NCI-H2196 (cell line): ENCODE results near the gene ADARB2.

ENCODE experiments used
- DNase-seq: peaks from one replicate; lab custom pipeline; 2025; ENCODE audit not compliant: unreplicated experiment; lab: John Stamatoyannopoulos, UW

ADARB2 gene

DNA sequence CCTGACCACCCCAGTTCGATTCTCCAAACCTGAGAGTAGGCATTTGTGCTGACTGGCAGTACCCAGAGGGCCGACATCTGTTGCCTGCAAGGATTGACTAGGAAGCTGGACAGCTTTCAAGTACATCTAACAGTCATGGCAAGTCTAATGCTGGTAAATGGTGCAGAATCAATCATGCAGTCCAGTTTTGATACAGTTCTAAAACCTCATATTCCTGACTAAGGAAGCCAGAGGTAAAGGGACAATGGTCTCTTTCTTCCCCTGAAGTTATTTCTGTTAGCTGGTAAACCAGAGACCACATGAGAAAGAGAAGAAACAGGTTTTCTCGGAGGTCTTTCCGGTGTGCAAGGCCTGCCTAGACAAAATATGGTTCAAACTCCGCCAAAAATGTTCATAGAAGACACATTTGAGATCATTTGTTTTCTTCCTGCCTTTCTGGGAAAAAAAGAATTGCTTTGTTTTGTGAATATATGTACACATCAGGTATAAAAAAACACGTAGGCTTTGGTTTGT lies 584.0 kb downstream of the ADARB2 start:
- DNase-seq, result no peak

DNA sequence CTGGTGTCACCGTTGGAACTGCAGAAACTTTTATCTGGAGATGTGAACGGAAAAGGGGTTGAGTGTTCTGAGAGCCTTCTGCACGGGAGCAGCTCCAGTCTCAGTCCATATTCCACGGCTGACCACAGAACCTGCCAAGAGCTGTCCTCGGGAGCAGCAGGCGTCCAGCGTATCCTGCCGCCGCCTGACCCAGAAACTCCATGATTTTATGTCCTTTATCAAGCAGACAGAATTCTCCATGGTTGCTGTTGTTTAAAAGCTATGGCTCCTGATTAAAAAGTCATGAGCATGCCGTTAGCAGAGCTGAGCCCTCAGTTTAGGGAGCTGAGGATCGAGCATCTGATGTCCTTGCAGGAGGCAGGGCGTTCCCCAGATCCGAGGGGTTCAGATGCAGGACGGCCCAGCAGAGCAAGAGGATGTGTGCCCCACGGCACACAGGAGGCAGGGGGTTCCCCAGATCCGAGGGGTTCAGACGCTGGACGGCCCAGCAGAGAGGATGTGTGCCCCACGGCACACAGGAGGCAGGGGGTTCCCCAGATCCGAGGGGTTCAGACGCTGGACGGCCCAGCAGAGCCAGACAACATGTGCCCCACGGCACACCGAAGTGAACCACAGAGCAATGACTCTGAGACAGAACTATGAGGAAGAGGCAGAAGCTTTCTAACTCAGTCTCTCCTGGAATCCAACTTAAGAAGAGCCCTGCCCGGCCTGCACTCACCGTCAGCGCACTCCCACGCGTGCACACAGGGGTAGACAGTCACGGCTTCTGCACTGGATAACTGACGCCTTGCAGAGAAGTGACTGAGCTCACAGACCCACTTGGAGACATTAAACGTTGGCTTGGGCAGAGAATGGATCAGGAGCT lies 584.7 kb downstream of the ADARB2 start:
- no peak for DNase-seq

DNA sequence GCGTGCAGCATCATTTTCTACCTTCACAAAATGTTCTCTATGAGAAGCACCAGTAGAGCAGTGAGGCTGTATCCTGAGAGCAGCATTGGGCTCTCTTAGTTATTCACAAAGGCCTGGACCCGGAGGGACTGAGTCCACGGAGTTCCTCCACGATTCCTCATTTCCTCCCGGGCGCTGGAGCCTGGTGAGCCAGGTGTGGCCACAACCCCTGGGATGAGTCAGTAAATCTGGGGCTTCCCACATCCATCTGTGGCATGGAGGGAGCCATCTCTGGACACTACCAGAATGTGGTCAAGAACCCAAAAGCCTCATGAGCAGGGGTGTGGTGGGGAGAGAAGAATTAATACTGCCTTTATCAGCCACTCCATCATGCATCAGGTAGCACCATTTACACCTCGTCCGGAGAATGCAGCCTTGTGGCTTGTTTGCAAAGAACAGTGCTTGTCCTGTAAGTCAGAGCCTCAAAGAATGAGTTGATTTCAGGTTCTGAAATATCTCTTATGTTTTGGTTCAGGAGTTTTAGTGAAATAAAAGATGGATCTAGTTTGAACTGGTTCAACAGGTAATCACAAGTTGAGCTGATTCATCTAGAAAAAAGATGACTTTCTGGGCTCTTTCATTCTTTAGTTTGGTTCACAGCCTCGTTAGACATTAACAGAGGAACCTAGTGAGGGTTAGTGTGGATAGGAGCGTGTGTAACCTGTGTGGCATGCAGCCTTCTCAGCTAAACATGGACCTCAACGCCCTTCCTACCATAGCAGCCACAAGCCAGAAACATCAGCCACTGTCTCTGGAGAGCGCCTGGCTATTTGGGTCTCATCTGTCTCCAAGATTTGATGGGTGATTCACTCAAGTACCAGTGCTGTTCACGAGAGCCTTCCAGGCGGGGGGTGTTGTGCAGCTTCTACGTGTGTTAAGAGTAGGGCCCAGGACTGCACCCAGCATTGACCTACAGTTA lies 586.0 kb downstream of the ADARB2 start:
- DNase-seq, result no peak

DNA sequence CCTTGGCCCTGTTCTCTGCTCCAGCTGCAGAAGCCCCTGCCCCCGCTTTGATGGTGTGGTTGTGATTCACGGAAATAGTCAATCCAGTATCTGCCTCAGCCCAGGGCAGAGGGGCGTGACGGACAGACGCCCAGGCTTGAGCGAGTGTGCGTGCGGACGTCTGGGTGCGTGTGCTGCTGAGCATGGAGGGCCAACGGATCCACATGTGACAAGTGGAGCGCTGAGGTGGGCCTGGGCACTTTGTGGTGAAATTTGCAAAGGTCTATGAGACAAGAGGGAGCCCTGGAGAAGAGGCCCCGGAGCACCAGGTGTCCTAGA lies 586.7 kb downstream of the ADARB2 start:
- no peak for DNase-seq

DNA sequence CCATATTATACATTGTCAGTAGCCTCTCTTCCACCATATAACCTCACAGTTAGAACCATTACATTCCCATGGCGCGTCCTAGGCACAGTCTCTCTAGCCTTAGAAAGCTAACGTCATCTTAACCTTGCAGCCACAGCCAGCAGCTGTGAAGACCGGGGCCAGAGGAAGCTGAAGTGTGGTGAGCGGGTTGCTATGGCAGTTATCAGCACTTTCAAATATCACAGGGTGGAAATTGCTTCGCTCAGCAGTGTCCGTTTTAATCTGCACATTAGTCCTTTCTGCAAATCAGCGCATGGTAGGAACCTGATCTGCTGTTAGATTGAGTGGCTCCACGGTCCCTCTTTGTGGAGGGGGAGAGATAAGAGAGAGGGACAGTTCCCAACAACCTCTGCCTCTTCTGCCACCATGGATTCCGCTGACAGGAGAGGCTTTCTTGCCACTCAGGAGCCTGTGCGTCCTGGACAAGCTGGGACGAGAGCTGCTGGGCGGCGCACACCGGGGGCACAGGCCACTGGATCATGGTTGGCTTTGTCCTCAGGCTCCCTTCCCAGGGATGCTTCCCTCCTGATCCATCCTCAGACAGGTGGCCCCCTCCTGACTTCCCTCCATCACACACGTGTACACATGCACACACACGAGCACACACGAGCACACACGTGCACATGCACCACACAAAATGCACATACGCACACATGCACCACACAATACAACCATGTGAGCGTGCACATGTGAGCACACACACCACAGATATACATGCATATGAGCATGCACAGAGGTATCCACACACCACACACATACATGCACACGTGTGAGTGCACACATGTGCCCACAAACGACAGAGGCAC lies 587.3 kb downstream of the ADARB2 start:
- DNase-seq, result no peak

DNA sequence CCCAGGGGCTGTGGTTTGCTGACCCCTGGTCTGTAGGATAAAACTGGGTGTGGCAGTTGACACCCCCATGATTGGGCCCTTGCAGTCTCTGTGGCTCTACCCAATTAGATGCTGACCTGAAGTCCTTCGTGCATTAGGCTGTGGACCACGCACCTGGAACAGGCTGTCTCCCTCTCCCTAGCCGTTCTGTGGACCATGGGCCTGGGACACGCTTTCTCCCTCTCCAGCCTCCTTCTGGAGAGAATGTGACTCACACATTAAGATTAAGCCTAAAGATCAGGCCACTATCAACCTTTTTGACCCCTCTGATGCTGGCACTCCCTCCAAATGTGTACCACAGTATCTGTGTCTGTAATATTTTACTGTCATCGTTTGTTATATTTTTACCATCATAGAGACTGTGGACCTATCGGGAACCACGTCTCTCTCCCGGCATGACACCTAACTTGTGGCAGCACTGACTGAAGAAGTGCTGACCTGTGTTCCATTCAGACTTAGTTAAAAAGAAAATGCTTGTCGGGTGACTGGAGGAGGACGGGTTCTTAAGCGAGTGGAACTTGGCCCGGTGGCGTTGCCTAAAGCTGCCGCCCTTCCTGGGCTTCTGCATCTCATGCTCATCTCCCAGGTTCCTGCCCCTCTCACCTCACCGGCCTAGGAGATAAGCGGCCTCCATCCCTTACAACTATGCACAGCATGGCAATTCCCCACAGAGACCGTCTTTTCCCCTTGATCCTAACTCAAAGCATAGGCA lies 588.3 kb downstream of the ADARB2 start:
- no peak for DNase-seq

DNA sequence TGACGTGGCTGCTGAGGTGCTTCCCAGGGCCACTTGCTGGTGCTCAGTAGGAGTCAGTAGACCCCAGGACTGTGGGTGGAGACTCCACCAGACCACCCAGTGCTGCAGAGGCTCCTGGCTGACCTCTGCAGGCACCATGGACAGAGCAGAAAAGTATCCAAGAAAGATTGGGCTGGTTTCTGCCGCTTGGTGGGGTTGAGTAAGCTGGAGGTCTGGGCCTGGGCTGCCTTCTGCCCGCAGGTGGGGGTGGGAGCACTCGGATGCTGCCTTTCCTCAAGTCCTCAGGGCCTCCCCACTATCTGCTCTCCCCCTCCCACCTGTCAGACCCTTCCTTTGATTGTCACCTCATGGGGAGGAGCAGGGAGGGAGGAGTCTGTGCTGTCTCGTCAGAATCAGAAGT lies 589.5 kb downstream of the ADARB2 start:
- no peak for DNase-seq

DNA sequence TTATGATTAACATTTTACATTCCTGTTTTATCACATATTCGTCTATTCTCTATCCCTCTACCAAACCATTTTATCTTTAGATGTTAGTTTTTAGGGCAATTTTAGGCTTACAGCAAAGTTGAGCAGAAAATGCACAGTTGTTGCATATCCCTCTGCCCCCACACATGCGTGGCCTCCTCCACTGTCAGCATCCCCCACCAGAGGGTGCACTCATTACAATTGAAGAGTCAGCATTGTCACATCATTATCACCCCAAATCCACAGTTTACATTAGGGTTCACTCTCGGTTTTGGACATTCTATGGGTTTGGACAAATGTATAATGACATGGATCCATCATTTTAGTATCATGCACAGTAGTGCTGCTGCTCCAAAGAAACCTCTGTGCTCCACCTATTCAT lies 594.7 kb downstream of the ADARB2 start:
- DNase-seq, result no peak

DNA sequence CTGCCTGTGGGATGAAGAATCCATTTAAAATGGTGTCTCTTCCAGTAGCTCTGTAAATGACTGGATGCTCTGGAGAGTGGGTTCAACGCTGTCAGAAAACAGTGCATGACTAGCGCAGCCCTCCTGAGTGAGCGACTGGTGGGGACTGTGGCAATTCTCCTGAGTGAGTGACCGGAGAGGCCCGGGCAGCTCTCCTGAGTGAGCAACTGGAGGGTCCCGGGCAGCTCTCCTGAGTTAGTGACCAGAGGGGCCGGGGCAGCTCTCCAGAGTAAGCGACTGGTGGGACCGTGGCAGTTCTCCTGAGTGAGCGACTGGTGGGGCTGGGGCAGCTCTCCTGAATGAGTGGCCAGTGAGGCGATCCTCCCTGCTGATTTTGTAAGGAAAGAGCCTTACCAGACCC lies 595.6 kb downstream of the ADARB2 start:
- DNase-seq, result no peak

DNA sequence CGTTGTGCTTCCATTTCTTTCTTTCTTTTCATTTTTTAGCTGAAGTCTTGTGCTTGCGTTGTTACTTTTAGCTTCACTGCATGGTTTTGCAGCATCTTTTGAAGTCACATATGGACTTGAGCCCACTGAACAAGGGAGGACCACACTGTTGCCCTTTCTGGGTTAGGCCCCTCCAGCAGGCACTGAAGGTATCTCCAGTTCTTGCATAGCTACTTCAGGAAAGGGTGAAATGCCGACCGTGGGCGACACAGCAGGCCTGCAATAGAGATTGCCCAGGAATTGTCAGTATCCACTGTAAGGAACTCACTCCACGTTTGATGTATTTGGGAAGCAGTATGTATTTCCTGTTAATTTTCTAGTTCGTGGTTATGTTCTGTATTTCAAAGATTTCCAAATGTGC lies 596.1 kb downstream of the ADARB2 start:
- no peak for DNase-seq

DNA sequence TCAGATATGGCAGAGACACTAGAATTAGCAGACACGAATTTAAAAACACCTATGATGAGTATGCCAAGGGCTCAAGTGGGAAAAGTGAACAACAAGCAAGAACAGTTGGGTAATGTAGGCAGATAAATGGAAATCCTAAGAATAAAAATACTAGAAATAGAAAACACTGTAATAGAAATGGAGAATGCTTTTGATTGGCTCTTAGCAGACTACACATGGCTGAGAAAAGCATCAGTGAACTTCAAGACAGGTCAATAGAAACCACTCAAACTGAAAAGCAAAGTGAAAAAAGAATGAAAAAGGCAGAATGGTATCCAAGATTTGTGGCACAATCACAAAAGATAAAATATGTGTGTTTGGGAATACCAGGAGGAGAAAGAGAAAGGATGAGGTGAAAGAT lies 598.8 kb downstream of the ADARB2 start:
- DNase-seq, result no peak

DNA sequence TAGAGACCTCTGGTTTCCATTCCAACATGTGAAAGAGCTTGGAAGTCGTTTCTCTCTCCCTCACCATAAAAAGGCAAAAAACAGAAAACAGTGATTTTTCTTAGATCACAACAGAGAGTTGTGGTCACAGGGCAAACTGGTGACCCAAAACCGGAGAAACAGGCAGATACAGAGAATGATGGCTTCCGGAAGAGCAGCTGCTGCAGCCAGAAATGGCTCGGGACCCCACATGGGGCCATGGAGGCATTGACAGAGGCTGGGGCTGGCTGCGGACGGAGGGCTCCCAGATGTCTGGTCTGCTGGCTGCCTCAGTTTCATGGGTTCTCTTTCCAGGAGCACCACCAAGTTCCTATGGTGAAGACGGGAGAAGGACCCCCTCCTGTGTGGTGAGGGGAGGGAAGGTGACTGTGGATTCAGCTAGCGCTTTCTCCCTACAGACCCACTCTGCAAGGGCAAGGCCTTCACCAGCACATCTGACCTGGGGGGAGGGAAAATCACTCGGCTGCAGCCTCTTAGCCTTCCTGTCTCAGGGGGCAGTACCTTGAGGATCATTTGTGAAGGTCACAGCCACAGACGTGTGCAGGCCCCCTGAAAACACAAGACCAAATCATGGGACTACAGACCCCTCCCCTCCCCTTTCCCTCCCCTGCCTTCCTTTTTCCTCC lies 599.7 kb downstream of the ADARB2 start:
- no peak for DNase-seq

DNA sequence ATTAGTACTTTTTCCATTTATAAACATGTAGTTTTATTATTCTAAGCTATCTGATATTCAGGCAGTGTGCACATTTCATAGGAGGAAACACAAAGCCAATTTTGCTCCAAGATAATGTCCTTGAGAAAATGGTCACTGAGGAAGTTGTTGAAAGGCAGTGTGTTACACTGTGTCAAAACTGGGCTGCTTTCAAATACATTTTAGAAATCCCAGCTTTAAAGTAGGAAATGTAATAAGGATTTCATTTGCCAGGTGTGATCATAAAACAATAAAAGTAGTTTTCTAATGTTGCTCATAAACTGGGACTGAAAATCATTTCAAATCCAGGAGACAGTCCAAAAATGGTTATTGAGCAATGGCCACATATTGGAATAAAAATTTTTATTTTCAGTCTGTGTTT lies 601.1 kb downstream of the ADARB2 start:
- DNase-seq, result no peak

DNA sequence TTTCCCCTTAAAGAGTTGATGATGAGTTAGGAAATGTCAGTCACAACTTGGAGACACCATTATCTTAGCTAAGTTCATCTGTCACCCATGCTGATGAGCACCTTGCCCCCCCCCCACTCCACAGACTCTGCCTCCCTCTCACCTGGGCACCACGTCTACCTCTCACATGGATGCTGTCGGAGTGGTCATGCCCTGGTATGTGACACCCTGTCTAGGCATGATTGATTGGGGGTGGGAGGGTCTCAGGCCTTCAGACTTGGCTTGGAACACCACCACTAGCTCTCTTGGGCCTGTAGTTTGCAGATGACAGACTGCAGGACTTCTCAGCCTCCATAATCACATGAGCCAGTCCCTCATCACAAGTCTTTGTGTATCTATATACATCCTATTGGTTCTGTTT lies 603.2 kb downstream of the ADARB2 start:
- DNase-seq, result no peak

DNA sequence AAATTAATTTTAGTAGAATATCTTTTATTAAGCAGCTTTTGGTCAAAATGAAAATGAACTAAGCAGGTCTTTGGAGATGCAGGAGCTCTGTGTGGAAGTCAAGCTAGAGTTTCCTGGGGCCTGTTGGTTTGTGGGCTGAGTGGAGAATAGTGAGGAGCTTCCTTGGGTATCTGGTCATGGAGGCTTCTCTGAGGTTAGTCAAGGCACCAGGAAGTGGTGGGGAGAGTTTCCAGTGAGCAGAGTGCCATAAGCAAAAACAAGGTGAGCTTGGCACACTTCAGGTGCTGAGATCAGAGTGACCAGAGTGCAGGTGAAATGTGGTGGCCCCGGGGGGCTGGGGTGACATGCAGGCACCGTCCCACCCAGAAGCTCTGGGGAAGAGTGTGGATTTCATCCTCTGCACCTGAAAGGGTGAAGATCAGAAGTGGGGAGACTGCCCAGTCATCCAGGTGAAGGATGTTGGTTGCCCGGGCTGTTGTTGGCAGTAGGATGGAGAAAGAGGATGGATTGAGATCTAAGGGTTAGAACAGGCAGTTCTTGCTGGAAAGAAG lies 603.8 kb downstream of the ADARB2 start:
- no peak for DNase-seq

DNA sequence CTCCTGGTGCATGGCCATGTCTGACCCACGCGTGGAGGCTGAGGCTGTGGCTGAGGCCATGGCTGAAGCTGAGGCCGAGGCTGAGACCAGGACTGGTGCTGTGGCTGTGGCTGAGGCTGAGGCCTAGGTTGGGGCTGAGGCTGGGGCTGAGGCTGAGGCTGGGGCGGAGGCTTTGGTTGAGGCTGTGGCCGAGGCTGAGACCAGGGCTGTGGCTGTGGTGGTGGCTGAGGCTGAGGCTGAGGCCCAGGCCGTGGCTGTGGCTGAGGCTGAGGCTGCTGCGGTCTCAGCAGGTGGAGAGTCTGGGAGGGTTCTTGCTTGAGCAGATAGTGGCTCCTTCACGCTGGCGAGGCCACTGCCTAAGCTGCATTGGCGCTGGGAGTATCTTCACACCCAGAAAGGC lies 604.7 kb downstream of the ADARB2 start:
- DNase-seq, result no peak

DNA sequence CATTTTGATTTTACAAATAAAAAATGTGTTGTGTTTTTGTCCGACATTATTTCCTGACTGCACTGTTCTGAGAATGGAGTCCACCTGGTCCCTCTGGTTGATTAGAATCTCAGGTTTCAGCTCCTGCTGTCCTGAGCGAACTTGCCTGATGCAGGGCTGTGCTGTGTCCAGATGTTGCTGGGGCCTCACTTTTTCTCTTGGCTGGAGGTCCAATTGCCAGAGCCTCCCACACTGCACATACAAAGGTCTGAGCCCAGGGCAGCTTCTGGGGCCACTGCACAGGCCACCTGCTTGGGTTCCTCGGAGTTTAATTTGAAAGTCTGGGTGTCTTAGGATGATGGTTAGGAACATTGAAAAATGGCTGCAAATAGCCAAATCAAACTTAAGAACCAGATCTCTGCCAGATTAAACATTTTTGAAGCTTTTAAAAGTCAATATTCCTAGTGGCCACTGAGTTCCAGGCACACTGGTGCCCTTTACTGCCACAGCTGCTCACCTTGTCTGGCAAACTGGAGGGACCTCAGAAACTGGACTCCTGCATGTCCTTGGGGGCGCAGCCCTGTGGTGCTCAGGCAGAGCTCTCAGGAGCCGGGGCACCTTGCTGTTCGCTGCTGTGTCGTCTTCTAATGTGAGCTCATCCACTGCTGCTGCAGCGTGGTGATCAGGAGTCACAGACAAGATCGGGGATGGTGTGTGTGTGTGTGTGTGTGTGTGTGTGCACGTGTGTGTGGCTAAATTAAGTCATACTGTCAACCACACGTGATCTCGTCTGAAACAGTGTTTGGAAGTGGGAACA lies 606.1 kb downstream of the ADARB2 start:
- DNase-seq, result no peak

DNA sequence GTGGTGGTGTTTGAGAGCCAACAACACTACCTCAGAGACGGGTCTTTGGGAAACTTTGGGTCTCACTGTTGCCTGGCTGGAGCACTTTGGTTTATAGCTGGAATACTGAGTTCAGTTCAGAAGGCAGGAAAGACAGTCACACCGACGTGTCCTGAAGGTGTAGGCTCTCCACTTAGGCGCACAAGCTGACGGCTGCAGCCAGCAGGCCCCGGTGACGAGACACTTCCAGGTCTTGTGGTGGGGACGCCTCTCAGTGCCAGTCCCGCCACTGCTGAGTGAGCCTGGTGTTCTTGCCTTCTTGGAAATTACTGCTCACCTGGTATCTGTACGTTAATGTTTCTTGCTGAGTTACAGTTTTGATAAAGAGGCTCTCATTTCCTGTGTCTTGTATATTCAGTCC lies 607.1 kb downstream of the ADARB2 start:
- DNase-seq, result no peak

DNA sequence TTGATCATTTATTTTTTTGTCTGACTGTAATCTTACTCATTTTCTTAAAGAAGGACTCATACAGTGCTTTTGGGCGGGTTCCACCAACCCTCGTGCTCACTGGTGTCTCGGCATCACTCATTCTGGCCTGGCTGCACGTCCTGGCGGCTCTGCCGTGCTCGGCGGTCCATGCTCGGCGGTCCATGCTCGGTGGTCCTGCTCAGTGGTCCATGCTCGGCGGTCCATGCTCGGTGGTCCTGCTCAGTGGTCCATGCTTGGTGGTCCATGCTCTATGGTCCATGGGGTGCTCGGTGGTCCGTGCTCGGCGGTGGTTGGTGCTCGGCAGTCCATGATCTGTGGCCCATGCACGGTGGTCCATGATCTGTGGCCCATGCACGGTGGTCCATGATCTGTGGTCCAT lies 608.7 kb downstream of the ADARB2 start:
- no peak for DNase-seq
